HG02970 (cell line): ENCODE data around the gene ZNF714.

ENCODE experiments used
- ATAC-seq: cut with Tn5 transposase; IDR thresholded peaks from one replicate; pipeline ENCODE4 v1.9.1; 2021; ENCODE audit warnings: mild to moderate bottlenecking, moderate library complexity, moderate number of reproducible peaks; ENCODE audit not compliant: unreplicated experiment, low FRiP score

ZNF714 gene

GRCh38 chr19:21082011-21082975, at the start of gene ZNF714:
ZNF714 (plus strand) TSS chr19:21082203; CDS start chr19:21098269, 16,066 bp downstream.
- ATAC-seq, result peak; percentile 97

- no peak for ATAC-seq
Measured at GRCh38 chr19:21045028-21045427, 37.0 kb upstream of the ZNF714 start.

- no peak for ATAC-seq
Measured at GRCh38 chr19:21046489-21046888, 35.5 kb upstream of the ZNF714 start.

- ATAC-seq, result no peak
Measured at GRCh38 chr19:21047716-21048115, 34.3 kb upstream of the ZNF714 start.

- ATAC-seq, result no peak
Measured at GRCh38 chr19:21052902-21053301, 29.1 kb upstream of the ZNF714 start.

GRCh38 chr19:21065336-21065735, 16.7 kb upstream of the ZNF714 start:
- ATAC-seq, result no peak

- no peak for ATAC-seq
Measured at GRCh38 chr19:21084343-21084742, 2.3 kb downstream of the ZNF714 start.

- no peak for ATAC-seq
Measured at GRCh38 chr19:21087871-21088270, 5.9 kb downstream of the ZNF714 start.

- ATAC-seq, result no peak
Measured at GRCh38 chr19:21092109-21092508, 10.1 kb downstream of the ZNF714 start.

GRCh38 chr19:21094347-21095025, 12.5 kb downstream of the ZNF714 start:
- no peak for ATAC-seq

GRCh38 chr19:21098291-21098690, 16.3 kb downstream of the ZNF714 start:
- no peak for ATAC-seq

GRCh38 chr19:21101521-21102242, 19.7 kb downstream of the ZNF714 start:
- ATAC-seq, result no peak

- no peak for ATAC-seq
Measured at GRCh38 chr19:21109116-21109515, 27.1 kb downstream of the ZNF714 start.

- no peak for ATAC-seq
Measured at GRCh38 chr19:21110183-21110582, 28.2 kb downstream of the ZNF714 start.

- ATAC-seq, result no peak
Measured at GRCh38 chr19:21115430-21115829, 33.4 kb downstream of the ZNF714 start.

GRCh38 chr19:21117041-21117907, 35.3 kb downstream of the ZNF714 start:
- no peak for ATAC-seq

- ATAC-seq, result no peak
Measured at GRCh38 chr19:21126078-21126477, 44.1 kb downstream of the ZNF714 start.

- ATAC-seq, result no peak
Measured at GRCh38 chr19:21127001-21127400, 45.0 kb downstream of the ZNF714 start.

- ATAC-seq, result no peak
Measured at GRCh38 chr19:21127898-21128297, 45.9 kb downstream of the ZNF714 start.
